ENCODE data around the gene IL31RA.

DNA sequence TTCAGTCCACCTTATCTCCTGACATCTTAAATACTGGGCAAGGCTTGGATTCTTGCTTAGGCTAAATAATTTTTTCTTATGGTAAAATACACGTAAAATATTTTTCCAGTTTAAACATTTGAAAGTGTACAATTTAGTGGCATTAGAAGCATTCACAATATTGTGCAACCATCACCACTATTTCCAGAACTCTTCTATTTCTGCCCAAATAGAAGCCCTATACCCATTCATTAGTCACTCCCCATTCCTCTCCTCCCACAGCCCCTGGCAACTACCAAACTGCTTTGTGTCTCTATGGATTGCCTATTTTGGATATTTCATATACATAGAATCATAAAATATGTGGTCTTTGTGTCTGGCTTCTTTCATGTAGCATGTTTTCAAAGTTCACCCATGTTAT, 57.6 kb downstream of the IL31RA start:
- TF ChIP-seq, protein P1, sequence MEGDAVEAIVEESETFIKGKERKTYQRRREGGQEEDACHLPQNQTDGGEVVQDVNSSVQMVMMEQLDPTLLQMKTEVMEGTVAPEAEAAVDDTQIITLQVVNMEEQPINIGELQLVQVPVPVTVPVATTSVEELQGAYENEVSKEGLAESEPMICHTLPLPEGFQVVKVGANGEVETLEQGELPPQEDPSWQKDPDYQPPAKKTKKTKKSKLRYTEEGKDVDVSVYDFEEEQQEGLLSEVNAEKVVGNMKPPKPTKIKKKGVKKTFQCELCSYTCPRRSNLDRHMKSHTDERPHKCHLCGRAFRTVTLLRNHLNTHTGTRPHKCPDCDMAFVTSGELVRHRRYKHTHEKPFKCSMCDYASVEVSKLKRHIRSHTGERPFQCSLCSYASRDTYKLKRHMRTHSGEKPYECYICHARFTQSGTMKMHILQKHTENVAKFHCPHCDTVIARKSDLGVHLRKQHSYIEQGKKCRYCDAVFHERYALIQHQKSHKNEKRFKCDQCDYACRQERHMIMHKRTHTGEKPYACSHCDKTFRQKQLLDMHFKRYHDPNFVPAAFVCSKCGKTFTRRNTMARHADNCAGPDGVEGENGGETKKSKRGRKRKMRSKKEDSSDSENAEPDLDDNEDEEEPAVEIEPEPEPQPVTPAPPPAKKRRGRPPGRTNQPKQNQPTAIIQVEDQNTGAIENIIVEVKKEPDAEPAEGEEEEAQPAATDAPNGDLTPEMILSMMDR (IDR thresholded peaks at IDR 0.05; ENCODE audit: insufficient read depth, low read length, poor library complexity, severe bottlenecking) = no peak
- no peak for TF ChIP-seq EZH2phosphoT487 (conservative IDR thresholded peaks at IDR 0.05; ENCODE audit: low read length)

All from SU-DHL-6 (cell line).